Osteoblast (primary cell): ENCODE measurements around the gene LNPEP. TPM values are rescaled to one million over a fixed set of nuclear protein-coding genes. Genes with fewer than 3 reads are reported as not detected.

Experiments used
- DNase-seq: peaks from one replicate; pipeline ENCODE4 v3.0.0; 2011; ENCODE audit warnings: low spot score, mixed read lengths; ENCODE audit not compliant: insufficient read length; ENCODE audit errors: missing footprints
- H2AFZ ChIP-seq: 2 replicates; pipeline ENCODE4 v1.6.0; 2011; ENCODE audit warnings: mild to moderate bottlenecking, low read length
- H3K27ac ChIP-seq: 2 replicates; pipeline ENCODE4 v1.5.1; 2011; ENCODE audit warnings: mild to moderate bottlenecking, low read depth, low read length, moderate library complexity
- H3K27me3 ChIP-seq: 2 replicates; pipeline ENCODE4 v1.6.0; 2012; ENCODE audit warnings: mild to moderate bottlenecking, control low read depth, inconsistent platforms, low read length, moderate library complexity; ENCODE audit not compliant: insufficient read depth
- H3K36me3 ChIP-seq: 2 replicates; pipeline ENCODE4 v1.5.1; 2011; ENCODE audit warnings: mild to moderate bottlenecking, low read length, control low read depth, moderate library complexity; ENCODE audit not compliant: insufficient read depth
- H3K4me1 ChIP-seq: 2 replicates; pipeline ENCODE4 v1.5.1; 2011; ENCODE audit warnings: mild to moderate bottlenecking, low read length, control low read depth, moderate library complexity; ENCODE audit not compliant: insufficient read depth
- H3K4me2 ChIP-seq: 2 replicates; pipeline ENCODE4 v1.6.0; 2011; ENCODE audit warnings: mild to moderate bottlenecking, low read length; ENCODE audit not compliant: insufficient read depth
- H3K4me3 ChIP-seq: fragments of 200-600 bp; sonication (generic); 3 replicates; pipeline ENCODE4 v1.5.1; 2012; ENCODE audit warnings: mild to moderate bottlenecking, low read length, inconsistent platforms; ENCODE audit not compliant: insufficient read depth
- H3K79me2 ChIP-seq: 2 replicates; pipeline ENCODE4 v1.6.0; 2012; ENCODE audit warnings: mild to moderate bottlenecking, low read length, control low read depth, inconsistent platforms; ENCODE audit not compliant: insufficient read depth
- H3K9me3 ChIP-seq: 2 replicates; pipeline ENCODE4 v1.5.1; 2011; ENCODE audit warnings: low read depth, low read length, control low read depth
- H4K20me1 ChIP-seq: 2 replicates; pipeline ENCODE4 v1.6.0; 2012; ENCODE audit warnings: mild to moderate bottlenecking, low read length, control low read depth; ENCODE audit not compliant: insufficient read depth
- CTCF ChIP-seq: IDR thresholded peaks from 2 replicates; pipeline ENCODE4 v1.5.1; 2011; ENCODE audit warnings: mild to moderate bottlenecking, low read depth, low read length, moderate library complexity; ENCODE audit errors: extremely low read depth
- total RNA-seq: library from RNA; depleted of rRNA; stranded (reverse); fragments of >200 nt; gene quantifications from 2 replicates; pipeline ENCODE4 v1.2.3, GENCODE V29; 2012

The LNPEP gene
- total RNA-seq, 1 donor, result 44.9 TPM

- Histone ChIP-seq H2AFZ (peak overlapping the region; percentile 2), H3K4me2 (no peak overlapping the region), H3K4me1 (no peaks in the 10 kb centered on the region), H3K4me3 (no peak overlapping the region), H3K27me3 (peaks cover 10% of the 10 kb centered on the region), H3K36me3 (no peaks in the 10 kb centered on the region), H3K27ac (no peak overlapping the region), H4K20me1 (no peaks in the 10 kb centered on the region), H3K9me3 (no peaks in the 10 kb centered on the region), H3K79me2 (no peaks in the 10 kb centered on the region)
- no peak for TF ChIP-seq CTCF
- DNase-seq, result no peak
These were observed 126.2 kb downstream of the LNPEP start for GRCh38 chr5:97062046-97062445.

- H3K4me3 ChIP-seq, result no peak overlapping the region
- DNase-seq, result no peak
- no peak overlapping the region for H3K27ac ChIP-seq
- H3K27me3 ChIP-seq, result peaks cover 7% of the 10 kb centered on the region
- H2AFZ ChIP-seq, result no peak overlapping the region
- H3K4me1 ChIP-seq, result no peaks in the 10 kb centered on the region
- no peaks in the 10 kb centered on the region for H3K79me2 ChIP-seq
- no peaks in the 10 kb centered on the region for H3K9me3 ChIP-seq
- no peak for TF ChIP-seq CTCF
- H3K36me3 ChIP-seq, result no peaks in the 10 kb centered on the region
- H4K20me1 ChIP-seq, result no peaks in the 10 kb centered on the region
- H3K4me2 ChIP-seq, result no peak overlapping the region
These were observed 127.4 kb downstream of the LNPEP start for GRCh38 chr5:97063251-97063650.

- peaks cover 7% of the 10 kb centered on the region for H3K27me3 ChIP-seq
- no peaks in the 10 kb centered on the region for H3K36me3 ChIP-seq
- H3K27ac ChIP-seq, result no peak overlapping the region
- no peak for DNase-seq
- no peak overlapping the region for H3K4me2 ChIP-seq
- H3K4me3 ChIP-seq, result no peak overlapping the region
- no peaks in the 10 kb centered on the region for H4K20me1 ChIP-seq
- no peak for TF ChIP-seq CTCF
- no peaks in the 10 kb centered on the region for H3K79me2 ChIP-seq
- H2AFZ ChIP-seq, result no peak overlapping the region
- H3K9me3 ChIP-seq, result no peaks in the 10 kb centered on the region
- no peaks in the 10 kb centered on the region for H3K4me1 ChIP-seq
These were observed 129.6 kb downstream of the LNPEP start for GRCh38 chr5:97065475-97065874.

- Histone ChIP-seq H3K36me3 (no peaks in the 10 kb centered on the region), H3K4me2 (no peak overlapping the region), H3K4me3 (no peak overlapping the region), H4K20me1 (no peaks in the 10 kb centered on the region), H3K27me3 (peaks cover 7% of the 10 kb centered on the region), H3K9me3 (no peaks in the 10 kb centered on the region), H2AFZ (no peak overlapping the region), H3K27ac (no peak overlapping the region), H3K4me1 (no peaks in the 10 kb centered on the region), H3K79me2 (no peaks in the 10 kb centered on the region)
- DNase-seq, result no peak
- no peak for TF ChIP-seq CTCF
These were observed 131.5 kb downstream of the LNPEP start for GRCh38 chr5:97067296-97067850.
